CD14-positive monocyte (primary cell): ENCODE measurements around the gene NSFL1C. TPM values are rescaled to one million over a fixed set of nuclear protein-coding genes. Genes with fewer than 3 reads are reported as not detected.

ENCODE experiments used
- DNase-seq, 3 donors: peaks; one replicate each; pipeline ENCODE4 v3.0.0-alpha.2; 2011 to 2022
- H2AFZ ChIP-seq: 2 replicates; pipeline ENCODE4 v1.6.0; 2012; ENCODE audit warnings: mild to moderate bottlenecking, low read depth, low read length, inconsistent platforms; ENCODE audit not compliant: insufficient read depth, poor library complexity, severe bottlenecking
- H3K27ac ChIP-seq, 2 donors: 1 replicate in 1 of 2; 2 replicates in 1 of 2; pipeline ENCODE4 v1.5.1; 2012 to 2013; ENCODE audit warnings: low read length in 2 of 2, control low read depth in 1 of 2, inconsistent platforms in 1 of 2, low read depth in 1 of 2, mild to moderate bottlenecking in 1 of 2
- H3K27me3 ChIP-seq, 2 donors: one replicate each; pipeline versions ENCODE4 v1.6.0 to v1.6.1; 2011 to 2013; ENCODE audit warnings: low read length in 2 of 2; ENCODE audit not compliant: control insufficient read depth in 2 of 2, insufficient read depth in 2 of 2
- H3K36me3 ChIP-seq, 2 donors: replicated peaks in 1 of 2; 1 replicate in 1 of 2; 2 replicates in 1 of 2; pipeline versions ENCODE4 v1.5.1 to v1.6.1; 2012 to 2013; ENCODE audit warnings: low read length in 2 of 2, control low read depth in 1 of 2, inconsistent platforms in 1 of 2, mild to moderate bottlenecking in 1 of 2; ENCODE audit not compliant: insufficient read depth in 2 of 2, control insufficient read depth in 1 of 2
- H3K4me1 ChIP-seq, 2 donors: 1 replicate in 1 of 2; 2 replicates in 1 of 2; pipeline versions ENCODE4 v1.5.1 to v1.6.1; 2012 to 2013; ENCODE audit warnings: low read length in 2 of 2, control low read depth in 1 of 2, inconsistent platforms in 1 of 2, mild to moderate bottlenecking in 1 of 2, moderate library complexity in 1 of 2; ENCODE audit not compliant: insufficient read depth in 2 of 2, control insufficient read depth in 1 of 2
- H3K4me2 ChIP-seq: replicated peaks from 2 replicates; pipeline ENCODE3; 2012; ENCODE audit warnings: low read length, moderate library complexity, mild to moderate bottlenecking; ENCODE audit not compliant: poor library complexity, severe bottlenecking; ENCODE audit errors: extremely low read depth
- H3K4me3 ChIP-seq, 3 experiments: fragments of 200-600 bp in 1 of 3; sonication (generic) in 1 of 3; replicated peaks in 1 of 3; 1 replicate in 2 of 3; 2 replicates in 1 of 3; pipeline ENCODE4 v1.5.1; 2011 to 2013; ENCODE audit warnings: low read length in 3 of 3, mild to moderate bottlenecking in 3 of 3, control low read depth in 2 of 3, low read depth in 2 of 3, inconsistent platforms in 1 of 3, moderate library complexity in 1 of 3
- H3K79me2 ChIP-seq: 2 replicates; pipeline ENCODE4 v1.6.0; 2012; ENCODE audit warnings: mild to moderate bottlenecking, control low read depth, inconsistent platforms, low read length, moderate library complexity; ENCODE audit not compliant: insufficient read depth
- H3K9ac ChIP-seq: 2 replicates; pipeline ENCODE4 v1.6.0; 2017; ENCODE audit warnings: low read length, mild to moderate bottlenecking; ENCODE audit not compliant: insufficient read depth, poor library complexity, severe bottlenecking
- H3K9me3 ChIP-seq, 2 donors: replicated peaks in 1 of 2; 1 replicate in 1 of 2; 2 replicates in 1 of 2; pipeline versions ENCODE4 v1.5.1 to v1.6.1; 2012 to 2013; ENCODE audit warnings: low read length in 2 of 2, control low read depth in 1 of 2; ENCODE audit not compliant: control insufficient read depth in 1 of 2, insufficient read depth in 1 of 2
- H4K20me1 ChIP-seq: 2 replicates; pipeline ENCODE4 v1.6.0; 2012; ENCODE audit warnings: mild to moderate bottlenecking, low read length, control low read depth, moderate library complexity; ENCODE audit not compliant: insufficient read depth
- H3K27ac Mint-ChIP-seq, 7 donors: one replicate each; pipeline ENCODE4 v1.8.0; 2020; ENCODE audit warnings: mild to moderate bottlenecking in 7 of 7, mixed read lengths in 7 of 7, moderate library complexity in 6 of 7, inconsistent platforms in 2 of 7
- H3K27me3 Mint-ChIP-seq, 3 donors: one replicate each; pipeline ENCODE4 v1.8.0; 2021 to 2022; ENCODE audit warnings: low read depth in 3 of 3, mild to moderate bottlenecking in 3 of 3, mixed read lengths in 3 of 3, moderate library complexity in 3 of 3, inconsistent platforms in 1 of 3
- H3K36me3 Mint-ChIP-seq, 2 donors: one replicate each; pipeline ENCODE4 v1.8.0; 2020; ENCODE audit warnings: mixed read lengths in 2 of 2, inconsistent platforms in 1 of 2, mild to moderate bottlenecking in 1 of 2
- H3K4me1 Mint-ChIP-seq: one replicate; pipeline ENCODE4 v1.8.0; 2020; ENCODE audit warnings: mild to moderate bottlenecking, mixed read lengths
- H3K4me3 Mint-ChIP-seq, 2 donors: one replicate each; pipeline ENCODE4 v1.8.0; 2020; ENCODE audit warnings: mild to moderate bottlenecking in 2 of 2, mixed read lengths in 2 of 2, moderate library complexity in 1 of 2
- H3K9me3 Mint-ChIP-seq, 7 donors: one replicate each; pipeline ENCODE4 v1.8.0; 2020 to 2022; ENCODE audit warnings: mixed read lengths in 7 of 7, mild to moderate bottlenecking in 6 of 7, moderate library complexity in 6 of 7, inconsistent platforms in 2 of 7
- CTCF ChIP-seq: fragments of 200-600 bp; IDR thresholded peaks from one replicate; pipeline ENCODE4 v1.8.0; 2022; ENCODE audit warnings: antibody characterized with exemption, mild to moderate bottlenecking
- WGBS: methylation state at CpG from one replicate; pipeline ENCODE4 v1.1.5; 2013; ENCODE audit warnings: missing lambda C conversion rate; ENCODE audit not compliant: insufficient coverage; 5-methylcytosine and 5-hydroxymethylcytosine counted together
- intact Hi-C, 2 donors: fragments of 100-400 bp; cut with micrococcal nuclease; formaldehyde crosslinking; loops; one replicate each; pipeline versions ENCODE4 v1.15.0 to v1.15.1; 2023
- polyA plus RNA-seq, 3 donors: library from polyadenylated mRNA; depleted of rRNA in 1 of 3; unstranded in 2 of 3; stranded (reverse) in 1 of 3; fragments of 300-500 nt in 2 of 3; fragments of >200 nt in 1 of 3; fragmentation: Illumina TruSeq in 2 of 3; gene quantifications; 1 replicate in 2 of 3; 2 replicates in 1 of 3; pipeline ENCODE4 v1.2.3, GENCODE V29; 2012 to 2021

The NSFL1C gene
- polyA plus RNA-seq, 3 donors: 52.8 to 80.8 (median 56.8) TPM

GRCh38 chr20:1422753-1423152 is 43.9 kb downstream of the NSFL1C start:
- no peaks in the 10 kb centered on the region for H3K79me2 ChIP-seq
- H4K20me1 ChIP-seq: no peaks in the 10 kb centered on the region
- TF ChIP-seq CTCF: no peak
- H3K36me3 ChIP-seq: no peaks in the 10 kb centered on the region
- H3K27me3 Mint-ChIP-seq: peaks cover 8 to 19% (median 15%) of the 10 kb centered on the region in 3 donors
- H3K36me3 Mint-ChIP-seq: no peaks in the 10 kb centered on the region
- H3K4me1 ChIP-seq: peaks cover 0 to 6% of the 10 kb centered on the region in 2 donors
- H3K27ac Mint-ChIP-seq: peak overlapping the region in 2 of 7 donors; percentile 26 to 73
- no peak overlapping the region for H3K27ac ChIP-seq
- WGBS: 77% methylated on average over 2 of the region's 3 CpGs
- H3K4me3 ChIP-seq: no peak overlapping the region
- intact Hi-C loops: no loop called here
- no peak overlapping the region for H3K4me3 Mint-ChIP-seq
- DNase-seq: no peak
- H3K9me3 ChIP-seq: peaks cover 5 to 6% of the 10 kb centered on the region in 2 donors
- H3K4me2 ChIP-seq: no peak overlapping the region
- peaks cover 4 to 19% (median 11%) of the 10 kb centered on the region in 7 donors for H3K9me3 Mint-ChIP-seq
- H3K9ac ChIP-seq: no peak overlapping the region
- H3K27me3 ChIP-seq: peaks cover 0 to 2% of the 10 kb centered on the region in 2 donors
- H2AFZ ChIP-seq: no peak overlapping the region
- peaks cover 7% of the 10 kb centered on the region for H3K4me1 Mint-ChIP-seq

- peaks cover 0 to 6% of the 10 kb centered on the region in 2 donors for H3K4me1 ChIP-seq
- 100% methylated on average over 1 of the region's 4 CpGs for WGBS
- intact Hi-C loops: no loop called here
- H3K4me3 ChIP-seq: no peak overlapping the region
- peaks cover 7% of the 10 kb centered on the region for H3K4me1 Mint-ChIP-seq
- no peak for TF ChIP-seq CTCF
- H3K27me3 ChIP-seq: peaks cover 4 to 6% of the 10 kb centered on the region in 2 donors
- no peak overlapping the region for H3K27ac ChIP-seq
- no peak for DNase-seq
- H3K9me3 ChIP-seq: peaks cover 5 to 6% of the 10 kb centered on the region in 2 donors
- no peaks in the 10 kb centered on the region for H3K36me3 Mint-ChIP-seq
- peaks cover 4 to 19% (median 11%) of the 10 kb centered on the region in 7 donors for H3K9me3 Mint-ChIP-seq
- no peaks in the 10 kb centered on the region for H3K36me3 ChIP-seq
- no peak overlapping the region for H3K9ac ChIP-seq
- no peak overlapping the region for H2AFZ ChIP-seq
- H4K20me1 ChIP-seq: no peaks in the 10 kb centered on the region
- H3K27me3 Mint-ChIP-seq: peaks cover 10 to 19% (median 14%) of the 10 kb centered on the region in 3 donors
- H3K4me3 Mint-ChIP-seq: no peak overlapping the region
- no peak overlapping the region for H3K27ac Mint-ChIP-seq
- H3K4me2 ChIP-seq: no peak overlapping the region
- no peaks in the 10 kb centered on the region for H3K79me2 ChIP-seq
Measured at GRCh38 chr20:1420066-1420465, 46.6 kb downstream of the NSFL1C start.
